GM18517 (cell line): Measurements from ENCODE around the gene ACSBG1.
"Not testable (repeated sequence)": the region's sequence is repeated elsewhere in the genome, so short reads cannot be mapped to it uniquely, and the experiment has no call there.

Experiments
- ATAC-seq: cut with Tn5 transposase; IDR thresholded peaks from one replicate; pipeline ENCODE4 v1.9.1; 2021; ENCODE audit warnings: mild to moderate bottlenecking, moderate library complexity; ENCODE audit not compliant: unreplicated experiment

Gene ACSBG1

DNA sequence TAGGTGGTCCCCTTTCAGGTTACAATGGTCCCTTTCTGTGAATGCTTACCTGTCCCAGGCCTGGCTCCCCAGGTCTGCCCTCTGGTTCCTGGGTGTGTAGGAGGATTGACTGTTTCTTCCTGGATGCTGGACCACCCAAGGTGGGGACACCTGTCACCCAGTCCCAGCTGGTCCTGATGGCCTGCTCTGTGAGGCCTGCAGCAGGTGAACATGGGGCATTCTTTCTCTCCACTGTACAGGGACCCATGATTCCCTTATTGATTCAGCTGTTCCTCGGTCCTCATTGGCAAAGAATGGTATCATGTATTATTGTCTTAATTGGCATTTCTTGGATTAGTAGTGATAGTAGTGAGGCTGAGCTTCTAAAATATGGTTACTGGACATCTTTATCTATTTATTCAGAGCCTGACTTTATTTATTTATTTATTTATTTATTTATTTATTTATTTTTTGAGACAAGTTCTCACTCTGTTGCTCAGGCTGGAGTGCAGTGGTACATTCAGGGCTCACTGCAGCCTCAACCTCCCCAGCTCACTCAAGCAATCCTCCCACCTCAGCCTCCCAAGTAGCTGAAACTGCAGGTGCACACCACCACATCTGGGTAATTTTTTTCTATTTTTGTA lies 21.2 kb upstream of the ACSBG1 start:
- ATAC-seq = no peak

GRCh38 chr15:78251136-78251535 lies 16.8 kb upstream of the ACSBG1 start:
- ATAC-seq = no peak

GRCh38 chr15:78249131-78249530 lies 14.8 kb upstream of the ACSBG1 start:
- no peak for ATAC-seq

GRCh38 chr15:78247911-78248310 lies 13.5 kb upstream of the ACSBG1 start:
- no peak for ATAC-seq

DNA sequence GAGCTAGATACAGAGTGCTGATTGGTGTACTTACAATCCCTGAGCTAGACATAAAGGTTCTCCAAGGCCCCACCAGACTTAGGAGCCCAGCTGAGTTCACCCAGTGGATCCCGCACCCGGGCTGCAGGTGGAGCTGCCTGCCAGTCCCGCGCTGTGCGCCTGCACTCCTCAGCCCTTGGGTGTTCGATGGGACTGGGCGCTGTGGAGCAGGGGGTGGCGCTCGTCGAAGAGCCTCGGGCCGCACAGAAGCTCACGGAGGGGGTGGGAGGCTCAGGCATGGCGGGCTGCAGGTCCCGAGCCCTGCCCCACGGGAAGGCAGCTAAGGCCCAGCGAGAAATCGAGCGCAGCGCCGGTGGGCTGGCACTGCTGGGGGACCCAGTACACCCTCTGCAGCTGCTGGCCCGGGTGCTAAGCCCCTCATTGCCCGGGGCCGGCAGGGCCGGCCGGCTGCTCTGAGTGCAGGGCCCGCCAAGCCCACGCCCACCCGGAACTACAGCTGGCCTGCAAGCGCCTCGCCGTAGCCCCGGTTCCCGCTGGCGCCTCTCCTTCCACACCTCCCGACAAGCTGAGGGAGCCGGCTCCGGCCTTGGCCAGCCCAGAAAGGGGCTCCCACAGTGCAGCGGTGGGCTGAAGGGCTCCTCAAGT lies 11.7 kb upstream of the ACSBG1 start:
- not testable (repeated sequence) for ATAC-seq

- not testable (repeated sequence) for ATAC-seq
These were observed 11.0 kb upstream of the ACSBG1 start for GRCh38 chr15:78245392-78245791.

DNA sequence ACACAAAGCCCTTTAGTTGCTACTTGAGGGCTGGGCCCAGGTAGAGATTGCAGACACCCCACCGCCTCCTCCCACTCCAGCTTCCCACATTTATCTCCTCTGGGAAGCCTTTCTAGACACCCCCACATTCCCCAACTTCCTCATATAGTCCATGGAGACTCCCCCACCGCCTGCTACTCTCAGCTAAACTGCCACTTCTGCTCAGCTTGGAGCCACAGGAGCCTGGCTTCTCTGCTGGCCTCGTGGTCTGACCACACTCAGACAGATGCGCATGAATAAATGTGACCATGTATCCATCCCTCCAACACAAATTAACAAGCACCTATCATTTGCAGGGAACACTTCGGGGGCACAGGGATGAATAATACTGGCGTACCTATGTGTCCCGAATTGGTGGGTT lies 10.5 kb upstream of the ACSBG1 start:
- no peak for ATAC-seq

GRCh38 chr15:78244101-78244500 lies 9.7 kb upstream of the ACSBG1 start:
- ATAC-seq = no peak

DNA sequence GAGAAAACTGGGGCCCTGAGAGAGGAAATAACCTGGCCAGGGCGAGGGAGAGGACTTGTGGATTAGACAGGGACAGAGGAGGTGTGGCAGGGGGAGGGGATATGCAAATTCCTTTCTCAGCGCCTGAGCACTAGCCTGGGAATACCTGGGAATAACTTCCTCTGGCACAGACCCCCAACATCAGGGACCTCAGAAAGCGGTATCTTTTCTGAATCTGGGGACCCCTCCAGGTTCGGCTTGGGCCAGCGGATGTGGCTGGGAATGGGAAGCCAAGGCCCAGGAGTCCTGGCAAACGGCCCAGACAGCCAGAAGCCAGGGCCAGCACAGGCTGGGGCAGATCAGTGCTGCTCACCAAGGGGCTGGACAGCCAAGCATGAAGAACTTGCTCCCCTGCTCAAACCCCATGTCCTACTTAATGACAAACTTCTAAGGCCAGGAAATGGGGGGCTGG lies 9.2 kb upstream of the ACSBG1 start:
- ATAC-seq = no peak

- no peak for ATAC-seq
These were observed 8.7 kb upstream of the ACSBG1 start for GRCh38 chr15:78243058-78243457.

DNA sequence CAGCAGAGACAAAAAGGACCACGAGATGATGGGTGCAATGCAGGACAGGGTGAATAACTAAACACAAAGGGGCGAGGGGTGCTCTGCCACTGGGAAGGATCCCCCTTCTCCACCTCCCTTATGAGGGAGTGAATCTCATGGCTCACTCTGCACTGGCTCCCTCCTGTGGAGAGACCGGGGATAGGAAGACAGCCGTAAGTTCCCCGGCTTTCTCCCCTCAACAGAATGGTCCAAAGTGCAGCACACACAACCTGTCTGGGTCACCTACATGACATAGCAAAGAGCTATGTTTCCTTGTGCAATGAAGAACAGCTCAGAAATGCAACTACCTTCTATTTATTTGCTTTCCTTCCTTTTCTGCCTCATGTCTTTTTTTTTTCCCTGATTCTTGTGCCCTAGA lies 7.8 kb upstream of the ACSBG1 start:
- ATAC-seq = no peak

DNA sequence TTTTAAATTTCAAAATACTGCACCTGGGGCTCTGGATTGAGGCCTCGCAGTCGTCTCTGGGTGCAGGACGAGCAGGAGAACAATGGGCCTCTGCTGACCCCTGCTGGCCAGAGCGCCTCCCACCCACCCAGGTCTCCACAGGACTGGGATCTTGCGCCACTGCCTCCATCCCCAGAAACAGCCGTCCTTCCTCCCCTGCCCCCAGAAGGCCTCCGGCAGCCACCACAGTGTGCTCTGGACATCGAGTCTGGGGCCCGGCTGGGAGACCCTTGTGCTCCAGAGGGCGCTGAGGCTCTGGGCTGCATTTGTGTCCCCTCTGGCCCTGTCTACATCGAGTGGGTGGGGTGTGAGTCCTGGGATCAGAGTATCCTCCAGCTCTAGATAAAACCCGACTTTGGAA lies 6.7 kb upstream of the ACSBG1 start:
- no peak for ATAC-seq

DNA sequence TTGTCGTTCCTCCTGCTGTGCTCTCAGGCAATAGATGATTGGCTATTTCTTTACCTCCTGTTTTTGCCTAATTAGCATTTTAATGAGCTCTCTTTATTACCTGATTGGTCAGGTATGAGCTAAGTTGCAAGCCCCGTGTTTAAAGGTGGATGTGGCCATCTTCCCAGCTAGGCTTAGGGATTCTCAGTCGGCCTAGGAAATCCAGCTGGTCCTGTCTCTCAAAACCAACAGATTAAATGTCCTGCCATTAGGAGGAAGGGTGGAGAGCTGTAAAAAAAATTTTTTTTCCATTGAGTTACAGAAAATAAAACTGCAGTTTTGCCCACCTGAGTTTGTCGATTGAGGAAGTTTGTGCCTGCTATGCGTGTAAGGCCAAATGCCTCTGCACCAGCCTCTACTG lies 5.4 kb upstream of the ACSBG1 start:
- no peak for ATAC-seq

DNA sequence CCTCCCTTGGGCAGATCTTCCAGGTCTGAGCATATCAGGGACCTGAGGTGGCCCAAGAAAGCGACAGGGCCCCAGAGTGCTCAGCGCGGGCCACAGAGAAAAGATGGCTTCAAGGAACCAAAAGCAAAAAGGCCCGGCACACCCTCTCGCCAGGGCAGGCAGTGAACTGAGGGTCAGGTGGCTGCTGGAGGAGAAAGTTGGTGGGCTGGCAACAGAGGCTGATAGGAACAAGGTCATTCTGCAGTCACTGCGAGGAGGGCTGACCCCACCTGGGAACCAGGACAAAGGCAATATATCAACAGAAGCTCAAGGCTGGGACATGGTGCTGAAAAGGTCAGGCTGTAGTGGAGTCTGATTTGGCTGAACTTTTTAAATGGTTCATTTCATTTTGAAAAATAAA lies 2.8 kb upstream of the ACSBG1 start:
- no peak for ATAC-seq

GRCh38 chr15:78236491-78236890 lies 2.1 kb upstream of the ACSBG1 start:
- ATAC-seq = no peak

DNA sequence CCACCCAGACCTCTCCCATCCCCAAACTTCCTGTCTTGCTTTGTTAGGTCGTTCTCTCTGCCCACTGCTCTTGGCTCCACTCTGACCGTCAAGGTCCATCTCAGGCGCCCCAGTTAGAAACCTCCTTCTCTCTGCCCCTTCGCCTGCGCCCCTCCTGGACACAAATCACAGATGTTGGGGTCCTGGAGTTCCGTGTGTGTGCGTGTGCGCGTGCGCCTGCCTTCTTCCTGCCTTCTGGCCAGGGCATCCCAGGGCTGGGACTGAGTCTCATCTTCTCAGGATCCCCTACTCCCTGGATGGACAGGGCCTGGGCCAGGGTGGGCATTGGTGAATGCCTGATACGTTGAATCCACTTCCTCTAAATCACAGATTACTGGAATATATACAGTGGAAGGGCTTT lies 869 bp downstream of the ACSBG1 start:
- ATAC-seq = no peak

- ATAC-seq = no peak
These were observed 1.4 kb downstream of the ACSBG1 start for GRCh38 chr15:78232951-78233350.

GRCh38 chr15:78229431-78230406 lies 4.6 kb downstream of the ACSBG1 start:
- ATAC-seq = no peak

DNA sequence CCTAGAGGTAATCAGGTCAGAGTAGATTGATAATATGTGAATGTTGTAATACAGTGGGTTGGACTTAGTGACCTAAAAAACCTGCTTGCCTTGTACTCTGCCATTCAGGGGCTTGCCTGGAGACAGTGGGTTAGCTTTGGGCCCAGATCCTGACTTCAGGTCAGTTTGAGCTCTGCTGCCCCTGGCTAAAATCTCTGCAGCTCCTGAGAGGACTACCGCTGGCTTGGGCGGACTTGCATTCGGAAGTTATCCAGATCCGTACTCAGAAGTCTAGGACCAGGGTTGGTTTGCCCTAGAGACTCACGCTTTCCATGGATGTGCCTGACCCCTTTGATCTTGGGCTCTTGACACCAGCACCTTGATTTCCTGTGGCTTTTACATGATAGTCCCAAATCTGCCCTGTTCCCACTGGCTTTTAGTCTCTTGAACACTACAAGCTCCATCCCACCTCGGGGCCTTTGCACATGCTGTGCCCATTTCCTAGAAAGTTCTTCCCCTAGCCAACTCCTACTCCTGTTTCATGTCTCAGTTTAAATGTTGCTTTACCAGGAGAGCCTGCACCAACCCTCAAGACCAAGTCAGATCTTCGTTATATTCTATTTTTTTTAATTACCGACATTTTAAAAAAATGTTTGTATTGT lies 5.9 kb downstream of the ACSBG1 start:
- no peak for ATAC-seq

GRCh38 chr15:78225783-78226541 lies 8.4 kb downstream of the ACSBG1 start:
- ATAC-seq = no peak

DNA sequence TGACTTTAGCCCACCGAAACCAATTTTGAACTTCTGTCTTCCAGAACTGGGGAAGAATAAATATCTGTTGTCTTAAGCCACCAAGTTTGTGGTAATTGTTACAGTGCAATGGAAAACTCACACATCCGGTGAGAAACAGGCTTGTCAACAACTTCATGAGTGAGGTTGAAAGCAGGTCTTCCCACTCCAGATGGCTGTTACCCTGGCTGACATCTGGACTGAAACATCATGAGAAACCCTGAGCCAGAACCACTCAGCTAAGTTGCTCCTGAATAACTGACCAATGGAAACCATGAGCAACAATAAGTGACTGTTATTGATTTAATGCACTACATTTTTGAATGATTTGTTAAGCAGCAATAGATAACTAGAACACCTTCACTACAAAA lies 10.3 kb downstream of the ACSBG1 start:
- no peak for ATAC-seq
